Lower leg skin (tissue), 3 donors: ENCODE data around the gene DHDH.

Source experiments
- CTCF ChIP-seq, 3 donors: fragments of 450-650 bp; IDR thresholded peaks; one replicate each; pipeline ENCODE4 v1.5.1; 2016; ENCODE audit warnings: antibody characterized with exemption in 3 of 3, mild to moderate bottlenecking in 3 of 3, moderate library complexity in 2 of 3
- POLR2A ChIP-seq, 2 donors: fragments of 450-650 bp; IDR thresholded peaks; one replicate each; pipeline ENCODE4 v1.6.1; 2016 to 2017; ENCODE audit warnings: antibody characterized with exemption in 2 of 2, mild to moderate bottlenecking in 1 of 2, moderate library complexity in 1 of 2

GRCh38 chr19:48896191-48896720 is 37.2 kb upstream of the DHDH start:
- TF ChIP-seq POLR2A (IDR thresholded peaks at IDR 0.05) (no peak), CTCF (IDR thresholded peaks at IDR 0.05) (no peak)
